NCI-H524 treated with DMSO at 0.1 percent for 48 hours (cell line): Measurements from ENCODE around the gene ITGAV.

ENCODE experiments used
- DNase-seq: peaks from one replicate; lab custom pipeline; 2025; lab: John Stamatoyannopoulos, UW

The ITGAV gene

GRCh38 chr2:186718122-186718521 lies 128.3 kb downstream of the ITGAV start:
- DNase-seq = no peak

GRCh38 chr2:186718903-186719302 lies 129.0 kb downstream of the ITGAV start:
- DNase-seq = no peak

GRCh38 chr2:186721956-186722355 lies 132.1 kb downstream of the ITGAV start:
- DNase-seq = no peak

GRCh38 chr2:186724736-186725135 lies 134.9 kb downstream of the ITGAV start:
- no peak for DNase-seq

- DNase-seq = no peak
Measured at GRCh38 chr2:186725783-186726182, 135.9 kb downstream of the ITGAV start.

- DNase-seq = no peak
Measured at GRCh38 chr2:186726938-186727337, 137.1 kb downstream of the ITGAV start.

GRCh38 chr2:186728631-186729030 lies 138.8 kb downstream of the ITGAV start:
- no peak for DNase-seq
